Umbilical cord (tissue), 2 donors: Measurements from ENCODE around the gene LYRM1. TPM values are rescaled to one million over a fixed set of nuclear protein-coding genes. Genes with fewer than 3 reads are reported as not detected.
"Not testable (repeated sequence)": the region's sequence is repeated elsewhere in the genome, so short reads cannot be mapped to it uniquely, and the experiment has no call there.

Experiments
- DNase-seq: peaks from one replicate; pipeline ENCODE4 v3.0.0-alpha.2; 2015; ENCODE audit warnings: low spot score
- total RNA-seq: library from RNA; depleted of rRNA; stranded (reverse); fragments of >200 nt; gene quantifications from one replicate; pipeline ENCODE4 v1.2.3, GENCODE V29; 2014; ENCODE audit warnings: low replicate concordance; ENCODE audit not compliant: insufficient read depth

Gene LYRM1
- total RNA-seq, 1 donor from 2014 or later = 40.0 TPM

DNA sequence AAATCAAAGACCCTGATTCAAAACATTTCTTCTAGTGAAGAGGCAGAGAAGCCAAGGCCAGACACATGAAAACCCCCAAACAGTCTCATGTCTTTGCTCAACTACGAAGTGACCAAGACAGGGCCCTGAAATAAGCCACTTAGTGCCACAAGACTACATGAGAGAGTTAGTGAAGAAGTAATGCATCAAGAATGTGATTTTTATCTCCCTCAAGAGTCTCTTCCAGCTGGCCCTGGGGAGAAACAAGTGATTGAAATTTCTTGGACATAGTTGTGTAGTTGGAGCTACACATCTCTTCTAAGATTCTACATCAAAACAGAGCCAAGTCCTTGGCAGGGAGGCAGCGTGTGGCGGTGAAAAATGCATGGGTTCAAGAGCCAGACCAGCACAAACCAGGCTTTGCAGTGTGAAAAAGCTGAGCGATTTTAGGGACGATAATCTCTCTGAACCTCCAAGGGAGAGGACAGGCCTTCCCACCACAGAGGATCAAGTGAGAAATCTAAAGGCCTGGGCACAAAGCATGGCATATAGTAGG, 30.6 kb downstream of the LYRM1 start:
- no peak for DNase-seq

GRCh38 chr16:20933589-20933988, 33.0 kb downstream of the LYRM1 start:
- DNase-seq = no peak

DNA sequence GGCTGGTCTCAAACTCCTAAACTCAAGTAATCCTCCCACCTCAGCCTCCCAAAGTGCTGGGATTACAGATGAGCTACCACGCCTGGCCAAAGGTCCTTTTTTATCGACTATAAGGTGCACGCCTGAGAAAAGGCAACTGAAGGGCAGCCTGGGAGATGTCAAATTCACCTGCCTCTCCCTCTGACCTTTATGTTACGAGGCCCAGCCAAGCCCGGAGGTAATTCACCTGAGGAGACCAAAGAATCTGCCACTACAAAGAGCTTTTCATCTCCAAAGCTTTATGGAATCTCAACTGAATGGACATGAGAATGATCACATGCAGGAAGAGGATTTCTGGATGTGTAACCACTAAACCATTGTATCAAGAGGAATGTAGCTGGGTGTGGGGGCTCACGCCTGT, 37.2 kb downstream of the LYRM1 start:
- no peak for DNase-seq

DNA sequence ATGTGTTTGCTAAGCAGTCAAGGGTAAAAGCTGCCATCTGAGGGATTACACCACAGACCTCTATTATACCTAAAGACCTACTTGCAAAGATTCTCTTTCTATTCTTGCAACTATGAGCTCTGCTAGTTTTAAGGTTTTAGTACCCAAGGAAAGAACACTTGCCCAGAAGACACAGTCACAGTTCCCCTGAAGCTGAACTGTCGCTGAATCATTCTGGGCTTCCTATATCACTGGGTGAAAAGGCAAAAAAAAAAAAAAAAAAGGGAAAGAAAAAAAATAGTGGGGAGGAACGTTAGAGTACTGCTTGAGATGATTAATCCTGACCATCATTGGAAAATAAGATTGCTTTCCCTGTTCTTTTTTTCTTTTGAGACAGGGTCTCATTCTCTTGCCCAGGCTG, 37.9 kb downstream of the LYRM1 start:
- DNase-seq = no peak

- DNase-seq = no peak
Measured at GRCh38 chr16:20939611-20940010, 39.0 kb downstream of the LYRM1 start.

DNA sequence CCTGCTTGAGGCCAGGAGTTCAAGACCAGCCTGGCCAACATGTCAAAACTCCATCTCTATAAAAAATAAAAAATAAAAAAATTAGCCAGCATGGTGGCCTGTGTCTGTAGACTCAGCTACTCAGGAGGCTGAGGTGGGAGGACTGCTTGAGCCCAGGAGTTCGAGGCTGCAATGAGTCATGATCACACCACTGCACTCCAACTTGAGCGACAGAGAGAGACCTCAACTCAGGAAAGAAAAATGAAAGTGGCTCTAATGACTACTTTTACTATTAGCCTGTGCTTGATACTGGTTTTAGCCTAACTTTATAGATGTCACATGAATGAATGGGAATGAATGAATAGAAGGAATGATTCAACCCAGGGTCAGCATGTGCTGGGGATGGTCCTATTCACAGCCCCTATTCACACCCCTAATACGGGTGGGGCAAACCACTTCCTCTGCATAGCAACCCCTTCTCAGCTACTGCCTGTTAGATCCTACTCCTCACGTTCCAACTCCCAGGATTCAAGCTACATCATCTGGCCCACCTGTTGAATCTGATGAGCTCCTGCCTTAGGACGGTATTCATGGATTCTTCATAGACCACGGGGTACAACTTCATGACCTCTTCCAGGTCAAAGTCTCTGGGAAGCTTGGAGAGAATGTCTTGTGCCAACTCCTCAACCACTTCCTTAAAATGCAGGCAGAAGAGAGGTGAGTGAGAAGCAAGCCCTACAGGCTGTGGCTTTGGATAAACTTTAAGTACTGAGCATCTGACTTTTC, 40.5 kb downstream of the LYRM1 start:
- no peak for DNase-seq

GRCh38 chr16:20941636-20941926, 41.0 kb downstream of the LYRM1 start:
- no peak for DNase-seq

- no peak for DNase-seq
Measured at GRCh38 chr16:20942256-20942655, 41.7 kb downstream of the LYRM1 start.

GRCh38 chr16:20944861-20945574, 44.4 kb downstream of the LYRM1 start:
- no peak for DNase-seq

DNA sequence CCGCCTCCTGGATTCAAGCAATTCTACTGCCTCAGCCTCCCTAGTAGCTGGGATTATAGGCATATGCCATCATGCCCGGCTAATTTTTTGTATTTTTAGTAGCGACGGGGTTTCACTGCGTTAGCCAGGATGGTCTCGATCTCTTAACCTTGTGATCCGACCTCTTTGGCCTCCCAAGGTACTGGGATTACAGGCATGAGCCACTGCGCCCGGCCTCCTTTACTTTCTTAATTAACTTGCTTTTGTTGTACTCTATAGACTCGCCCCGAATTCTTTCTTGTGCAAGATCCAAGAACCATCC, 45.0 kb downstream of the LYRM1 start:
- DNase-seq = not testable (repeated sequence)

DNA sequence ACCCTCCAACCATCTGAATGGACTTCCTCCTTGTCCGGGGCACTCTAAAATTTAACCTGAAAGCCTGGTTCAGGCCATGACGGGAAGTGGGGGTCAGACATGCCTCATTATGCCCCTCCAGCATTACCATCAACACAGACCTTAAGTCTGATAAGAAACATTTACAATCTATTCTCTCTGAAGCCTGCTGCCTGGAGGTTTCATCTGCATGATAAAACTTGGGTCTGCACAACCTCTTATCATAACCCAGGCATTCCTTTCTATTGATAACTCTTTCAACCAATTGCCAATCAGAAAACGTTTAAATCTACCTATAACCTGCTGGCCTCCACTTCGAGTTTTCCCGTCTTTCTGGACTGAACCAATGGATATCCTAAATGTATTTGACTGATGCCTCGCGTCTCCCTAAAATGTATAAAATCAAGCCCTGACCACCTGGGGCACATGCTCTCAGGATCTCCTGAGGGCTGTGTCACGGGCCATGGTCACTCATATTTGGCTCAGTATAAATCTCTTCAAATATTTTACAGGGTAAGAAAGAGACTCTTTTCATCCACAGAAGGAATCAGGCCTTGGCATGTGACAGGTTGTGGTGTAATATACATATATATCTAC, 45.6 kb downstream of the LYRM1 start:
- no peak for DNase-seq

DNA sequence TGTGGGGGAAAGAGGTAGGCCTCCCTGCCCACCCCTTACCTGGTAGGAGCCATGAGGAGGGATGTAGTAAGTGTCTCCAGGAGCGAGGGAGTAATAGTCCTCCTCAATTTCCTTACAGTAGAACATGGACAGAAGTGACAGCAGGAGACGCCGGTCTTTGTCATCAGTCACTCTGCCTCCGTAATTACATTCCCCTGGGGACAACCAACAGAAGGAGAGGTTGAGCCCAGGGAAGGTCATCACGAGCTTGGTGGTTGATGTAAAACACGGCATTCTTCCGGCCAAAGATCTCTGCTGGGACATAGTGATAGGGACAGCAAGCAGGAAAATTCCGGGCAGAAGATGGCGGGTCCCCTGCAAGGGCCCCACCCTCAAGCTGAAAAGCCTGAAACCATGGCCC, 47.9 kb downstream of the LYRM1 start:
- DNase-seq = no peak

GRCh38 chr16:20949660-20950059, 49.1 kb downstream of the LYRM1 start:
- DNase-seq = no peak

DNA sequence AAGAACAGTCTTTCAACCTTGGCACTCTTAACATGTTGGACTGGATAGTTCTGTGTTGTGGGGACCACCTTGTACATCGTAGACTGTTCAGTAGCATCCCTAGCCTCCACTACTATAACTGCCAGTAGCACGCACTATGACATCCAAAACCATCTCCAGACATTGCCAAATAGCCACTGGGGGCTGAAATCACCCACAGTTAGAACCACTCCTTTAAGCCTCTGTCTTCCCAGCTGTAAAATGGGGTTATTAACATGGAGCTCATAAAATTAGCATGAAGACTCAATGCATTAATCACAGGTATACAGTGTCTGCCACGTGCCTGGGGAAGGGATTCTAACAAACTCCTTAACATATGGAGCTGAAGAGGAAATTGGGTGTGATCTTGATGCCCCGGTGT, 49.7 kb downstream of the LYRM1 start:
- DNase-seq = no peak

- DNase-seq = no peak
Measured at GRCh38 chr16:20952139-20952920, 51.8 kb downstream of the LYRM1 start.

GRCh38 chr16:20954574-20954973, 54.0 kb downstream of the LYRM1 start:
- no peak for DNase-seq

GRCh38 chr16:20956319-20956718, 55.7 kb downstream of the LYRM1 start:
- peak; percentile 42 for DNase-seq

GRCh38 chr16:20957153-20957552, 56.6 kb downstream of the LYRM1 start:
- no peak for DNase-seq

DNA sequence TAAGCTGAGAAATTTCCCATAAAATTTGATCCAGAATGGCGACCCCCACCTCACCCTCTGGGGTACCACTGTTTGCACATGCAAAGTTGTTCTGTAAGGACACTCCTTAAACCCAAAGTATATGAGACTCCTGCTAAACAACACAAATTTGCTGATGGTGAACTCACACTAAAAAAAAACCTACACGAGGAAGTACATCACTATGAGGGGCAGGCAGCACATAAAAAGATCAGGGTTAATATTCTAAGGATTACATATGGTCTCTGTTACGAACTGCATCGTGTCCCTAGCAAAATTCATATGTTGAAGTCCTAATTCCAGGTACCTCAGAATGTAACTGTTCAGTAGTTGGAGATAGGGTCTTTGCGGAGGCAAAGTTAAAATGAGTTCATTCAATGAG, 60.3 kb downstream of the LYRM1 start:
- no peak for DNase-seq

- DNase-seq = no peak
Measured at GRCh38 chr16:20968765-20969164, 68.2 kb downstream of the LYRM1 start.

DNA sequence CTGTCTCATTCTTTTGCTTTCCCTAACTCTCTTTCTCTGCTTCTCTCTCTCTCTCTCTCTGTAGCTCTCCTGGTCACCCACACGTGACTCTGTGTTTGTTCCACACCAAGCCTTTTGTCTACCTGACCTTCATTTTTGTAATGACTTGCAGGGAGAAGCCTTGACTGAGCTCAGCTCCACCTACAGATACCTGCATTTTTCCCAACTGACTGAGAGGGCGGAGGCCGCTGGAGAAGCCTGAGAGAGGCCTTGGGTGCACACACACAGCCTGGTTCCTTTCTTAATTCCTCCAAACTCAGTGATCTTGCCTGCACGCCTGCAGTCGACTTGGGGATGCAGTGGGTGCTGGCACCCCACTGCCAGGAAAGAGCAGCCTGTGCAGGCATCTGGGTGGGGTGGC, 68.8 kb downstream of the LYRM1 start:
- no peak for DNase-seq

DNA sequence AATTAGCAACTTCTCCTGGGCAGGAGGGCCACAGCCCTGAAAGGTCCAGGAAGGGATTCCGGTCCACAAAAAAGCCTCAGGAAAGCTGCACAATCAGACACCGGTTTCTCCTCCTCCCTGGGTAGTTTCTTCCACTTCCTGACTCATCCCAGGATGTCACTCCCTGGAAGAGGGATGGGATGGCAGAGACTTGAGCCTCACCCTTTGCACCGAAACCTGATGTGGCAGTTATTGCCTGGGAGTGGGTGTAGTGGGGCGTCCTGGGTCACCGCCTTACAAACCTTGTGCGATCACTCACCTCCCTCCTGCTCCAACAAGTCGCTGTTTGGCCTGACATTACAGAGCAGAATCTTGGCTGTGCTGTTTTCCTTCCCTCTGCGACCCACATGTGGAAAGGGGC, 70.8 kb downstream of the LYRM1 start:
- no peak for DNase-seq
